GM21360 (cell line): ENCODE data around the gene TPCN2.

ENCODE experiments used
- ATAC-seq: cut with Tn5 transposase; IDR thresholded peaks from one replicate; pipeline ENCODE4 v1.9.1; 2021; ENCODE audit warnings: mild to moderate bottlenecking, moderate library complexity; ENCODE audit not compliant: unreplicated experiment

The TPCN2 gene

DNA sequence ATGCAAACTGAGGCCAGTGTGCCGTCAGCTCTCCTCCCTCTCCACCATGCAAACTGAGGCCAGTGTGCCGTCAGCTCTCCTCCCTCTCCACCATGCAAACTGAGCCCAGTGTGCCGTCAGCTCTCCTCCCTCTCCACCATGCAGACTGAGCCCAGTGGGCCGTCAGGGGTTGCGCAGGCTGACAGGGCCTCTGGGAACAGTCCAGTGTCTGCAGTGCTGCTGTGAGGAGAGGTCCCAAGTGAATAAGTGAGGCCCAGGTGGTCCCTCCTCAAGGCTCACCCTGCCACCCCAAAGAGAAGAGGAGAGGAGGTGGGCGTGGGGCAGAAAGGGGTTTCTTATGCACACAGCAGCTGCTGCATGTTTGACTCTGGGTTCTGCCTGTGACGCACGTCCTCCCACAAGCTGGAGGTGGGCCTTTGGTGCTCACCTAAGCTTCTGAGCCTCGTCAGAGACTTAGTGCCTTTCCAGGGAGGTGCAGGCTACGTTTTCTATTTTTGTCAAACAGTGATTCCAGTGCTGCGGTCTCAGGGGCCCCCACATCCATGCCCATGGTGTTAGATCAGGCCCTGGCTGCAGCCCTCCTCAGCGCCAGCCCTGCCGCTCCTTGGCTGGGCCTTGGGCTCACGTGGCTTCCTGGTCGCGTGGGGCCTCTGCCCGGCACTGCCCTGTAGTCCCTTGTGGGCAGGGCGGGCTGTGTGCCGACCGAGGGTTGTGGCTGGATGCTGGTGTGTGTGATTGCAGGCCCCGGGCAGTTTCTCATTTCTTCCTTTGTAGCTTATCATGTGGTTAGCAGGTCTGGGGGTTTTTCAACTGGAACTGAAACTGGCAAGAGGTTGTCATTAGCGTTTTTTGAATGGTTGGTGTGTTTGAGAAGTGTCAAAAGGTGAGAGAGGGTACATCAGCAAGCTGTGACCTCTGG is 7.1 kb downstream of the TPCN2 start:
- ATAC-seq: peak; percentile 72

DNA sequence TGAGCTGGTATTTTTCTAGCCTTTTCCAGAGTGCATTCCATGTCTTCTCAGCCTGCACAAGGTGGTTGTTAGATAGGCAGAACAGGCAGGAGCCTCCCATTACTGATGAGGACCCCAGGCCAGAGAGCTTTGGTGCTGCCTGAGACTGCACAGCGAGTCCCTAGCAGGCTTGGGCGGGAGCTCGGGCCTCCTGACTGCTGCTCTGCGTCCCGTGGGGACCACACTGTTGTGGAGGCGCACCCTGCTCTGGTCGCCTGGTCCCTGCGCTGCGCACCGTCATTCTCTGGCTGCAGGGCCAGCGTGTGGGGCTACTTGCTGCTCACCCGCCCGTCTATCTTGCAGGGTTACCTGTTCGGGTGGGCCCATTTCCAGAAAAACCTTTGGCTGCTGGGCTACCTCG is 8.5 kb downstream of the TPCN2 start:
- ATAC-seq: no peak

DNA sequence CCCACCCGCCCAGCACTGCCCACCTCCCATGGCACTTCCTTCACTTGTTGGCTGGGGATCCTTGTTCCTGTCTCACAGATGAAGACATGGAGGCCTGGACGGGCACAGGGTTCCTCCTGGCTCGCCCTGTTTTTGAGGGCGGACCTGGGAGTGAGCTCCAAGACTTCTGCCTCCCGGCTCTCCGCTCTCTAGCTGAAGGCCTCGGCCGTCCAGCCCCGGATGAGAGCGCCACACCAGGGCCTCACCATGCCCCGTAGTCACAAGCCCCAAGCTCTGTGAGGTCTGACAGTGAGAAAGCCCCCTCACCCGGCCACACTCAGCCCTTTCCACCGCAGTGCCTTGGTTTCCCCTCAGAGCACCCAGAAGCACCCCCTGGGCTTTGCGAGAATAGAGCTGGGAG is 9.1 kb downstream of the TPCN2 start:
- ATAC-seq: no peak

DNA sequence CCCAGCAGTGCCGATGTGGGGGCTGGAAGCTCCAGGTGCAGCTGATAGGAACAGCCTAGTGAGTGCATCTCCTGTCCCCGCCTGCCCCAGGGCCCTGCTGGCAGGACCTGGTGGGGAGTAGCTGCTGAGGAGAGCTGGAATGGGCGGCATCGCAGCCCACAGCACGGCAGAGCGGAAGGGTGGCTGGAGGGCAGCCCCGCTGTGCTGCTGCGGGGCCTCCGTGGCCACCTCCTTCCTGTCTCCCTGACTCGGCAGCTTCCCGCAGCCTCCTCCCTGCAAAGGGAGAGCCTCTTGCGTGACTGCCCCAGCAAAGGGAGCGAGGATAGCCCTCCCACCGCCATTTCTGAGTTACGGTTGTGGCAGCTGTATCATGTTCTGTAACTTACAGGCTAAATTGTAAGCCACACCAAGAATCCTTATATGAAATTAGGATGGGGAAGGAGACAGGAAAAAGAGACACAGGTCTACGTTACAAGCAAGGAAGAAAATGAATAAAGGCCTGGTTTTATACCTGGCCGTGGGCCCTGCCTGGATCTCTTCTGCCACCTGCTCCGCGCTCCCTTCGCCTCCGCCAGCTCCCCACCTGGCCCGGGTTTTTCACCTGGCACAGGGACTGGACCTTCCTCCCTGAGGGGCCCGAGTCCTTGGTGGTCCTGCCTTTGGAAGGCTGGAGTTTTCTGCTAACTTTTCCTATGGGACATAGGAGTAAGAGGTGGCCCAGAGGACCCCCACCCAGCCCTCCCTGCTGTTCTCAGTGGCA is 10.0 kb downstream of the TPCN2 start:
- no peak for ATAC-seq

DNA sequence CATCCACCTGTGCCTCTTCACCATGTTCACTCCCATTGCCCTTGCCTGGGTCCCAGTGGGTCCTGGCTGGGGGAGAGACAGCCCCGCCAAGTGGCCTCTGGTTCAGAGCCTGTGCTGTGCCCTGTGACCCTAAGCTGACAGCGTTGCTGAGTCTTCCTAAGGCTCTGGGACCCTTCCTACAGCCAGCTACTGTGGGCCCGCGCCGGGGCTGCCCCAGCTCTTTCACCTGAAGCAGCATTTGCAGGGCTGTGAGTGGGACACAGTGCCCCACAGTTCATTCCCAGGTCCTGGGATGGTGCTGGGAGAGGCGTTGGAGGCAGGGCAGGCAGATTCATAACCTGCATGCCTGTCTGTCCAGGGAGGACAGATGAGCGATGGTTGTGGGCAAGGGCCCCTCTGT is 10.7 kb downstream of the TPCN2 start:
- ATAC-seq: no peak

DNA sequence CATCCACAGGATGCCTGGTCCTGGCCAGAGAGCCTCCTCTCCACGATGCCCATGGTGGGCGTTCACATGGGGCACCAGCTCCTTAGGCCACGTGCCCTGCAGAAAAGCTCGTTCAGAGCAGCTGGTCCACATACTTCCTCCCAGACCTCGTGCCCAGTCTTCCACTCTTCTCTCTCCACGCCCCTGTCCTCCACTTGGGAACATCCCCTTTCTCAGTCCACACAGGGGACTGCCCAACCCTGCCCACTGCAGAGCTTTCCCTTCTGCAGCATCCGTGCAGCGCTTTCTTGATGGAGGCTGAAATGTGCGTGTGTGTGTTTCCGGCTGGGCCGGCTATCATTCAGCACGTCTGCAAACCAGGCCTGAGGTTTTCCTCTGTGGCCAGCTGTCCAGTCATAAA is 11.3 kb downstream of the TPCN2 start:
- no peak for ATAC-seq

DNA sequence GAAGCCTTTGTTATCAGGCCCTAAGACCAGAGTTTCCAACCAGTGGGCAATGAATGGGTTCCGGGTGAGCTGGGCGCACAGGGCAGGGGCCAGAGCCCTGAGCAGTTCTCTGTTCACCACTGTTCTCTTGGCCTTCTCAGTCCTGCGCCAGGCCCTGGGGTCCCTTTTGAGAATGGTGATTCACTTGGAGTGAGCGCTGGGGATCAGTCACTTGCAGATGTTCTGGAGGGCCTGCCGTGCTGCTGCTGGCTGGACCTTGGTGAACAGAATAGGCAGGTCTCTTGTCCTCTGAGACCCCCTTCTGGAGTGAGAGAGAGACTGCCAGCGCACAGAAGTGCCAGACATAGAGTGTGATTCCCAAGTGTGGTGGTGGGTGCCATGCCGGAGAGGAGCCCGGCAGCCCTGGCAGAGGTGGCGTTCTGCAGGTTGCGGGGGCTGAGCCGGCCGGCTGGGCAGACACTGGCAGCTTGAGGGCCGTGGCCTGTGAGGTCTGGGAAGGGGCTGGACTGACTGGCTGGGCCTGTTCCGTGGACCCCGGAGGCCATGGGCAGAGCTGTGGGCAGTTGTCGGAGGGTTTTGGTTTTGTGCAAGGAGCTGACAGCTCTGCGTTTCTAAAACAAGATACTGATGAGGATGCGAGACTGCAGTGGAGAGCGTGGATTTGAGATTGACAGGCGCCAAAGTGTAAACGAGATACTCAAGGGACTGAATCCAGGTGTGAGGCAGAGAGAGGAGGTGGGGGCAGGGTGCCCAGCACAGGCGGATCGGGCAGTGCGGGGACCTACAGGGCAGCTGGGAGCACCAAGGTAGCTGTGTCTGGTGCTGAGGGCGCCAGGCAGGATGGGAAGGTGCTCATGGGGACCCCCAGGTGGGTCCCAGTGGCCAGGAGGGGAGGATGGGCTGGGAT is 12.3 kb downstream of the TPCN2 start:
- no peak for ATAC-seq

DNA sequence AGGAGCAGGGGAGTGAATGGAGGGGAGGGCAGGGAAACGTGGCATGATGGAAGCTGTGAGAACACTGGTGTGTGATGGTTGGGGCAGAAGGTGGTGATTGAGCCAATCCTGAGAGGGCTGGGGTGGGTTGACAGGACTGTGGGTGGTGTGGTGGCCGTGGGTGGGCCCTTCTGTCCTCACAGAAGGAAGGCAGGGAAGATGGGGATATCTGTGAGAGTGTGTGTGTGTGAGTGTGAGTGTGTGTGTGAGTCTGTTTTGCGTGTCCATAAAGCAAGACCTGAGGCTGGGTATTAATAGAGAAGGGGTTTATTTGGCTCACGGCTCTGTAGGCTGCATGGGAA is 13.0 kb downstream of the TPCN2 start:
- no peak for ATAC-seq

DNA sequence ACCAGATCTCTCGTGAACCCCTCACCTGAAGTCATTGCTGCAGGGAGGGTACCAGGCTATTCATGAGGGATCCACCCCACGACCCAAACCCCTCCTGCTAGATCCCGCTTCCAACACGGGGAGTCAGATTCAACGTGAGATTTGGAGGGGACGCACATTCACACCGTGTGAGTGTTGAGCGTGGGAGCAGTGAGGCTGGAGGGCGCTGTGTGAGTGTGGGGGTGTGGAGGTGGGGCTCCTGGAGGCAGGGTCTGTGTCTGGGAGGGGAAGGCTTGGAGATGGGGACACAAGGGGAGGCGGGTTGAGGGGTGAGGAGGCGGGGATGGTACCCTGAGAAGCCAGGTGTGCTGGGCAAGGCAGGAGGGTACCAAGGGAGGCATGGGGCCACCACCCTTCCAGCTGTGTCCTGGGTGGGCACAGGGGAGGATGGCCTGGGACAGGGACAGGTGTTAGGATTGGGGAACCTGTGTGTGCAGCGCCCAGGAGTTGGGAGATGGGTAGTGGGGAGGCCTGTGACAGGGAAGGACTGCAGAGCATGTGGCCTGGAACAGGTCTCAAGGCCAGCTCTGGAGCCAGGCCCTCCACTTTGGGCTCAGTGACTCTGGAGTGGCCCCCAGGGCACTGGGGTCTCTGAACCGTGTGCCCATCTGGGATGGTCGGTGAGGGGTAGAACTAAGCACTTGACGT is 13.6 kb downstream of the TPCN2 start:
- no peak for ATAC-seq

DNA sequence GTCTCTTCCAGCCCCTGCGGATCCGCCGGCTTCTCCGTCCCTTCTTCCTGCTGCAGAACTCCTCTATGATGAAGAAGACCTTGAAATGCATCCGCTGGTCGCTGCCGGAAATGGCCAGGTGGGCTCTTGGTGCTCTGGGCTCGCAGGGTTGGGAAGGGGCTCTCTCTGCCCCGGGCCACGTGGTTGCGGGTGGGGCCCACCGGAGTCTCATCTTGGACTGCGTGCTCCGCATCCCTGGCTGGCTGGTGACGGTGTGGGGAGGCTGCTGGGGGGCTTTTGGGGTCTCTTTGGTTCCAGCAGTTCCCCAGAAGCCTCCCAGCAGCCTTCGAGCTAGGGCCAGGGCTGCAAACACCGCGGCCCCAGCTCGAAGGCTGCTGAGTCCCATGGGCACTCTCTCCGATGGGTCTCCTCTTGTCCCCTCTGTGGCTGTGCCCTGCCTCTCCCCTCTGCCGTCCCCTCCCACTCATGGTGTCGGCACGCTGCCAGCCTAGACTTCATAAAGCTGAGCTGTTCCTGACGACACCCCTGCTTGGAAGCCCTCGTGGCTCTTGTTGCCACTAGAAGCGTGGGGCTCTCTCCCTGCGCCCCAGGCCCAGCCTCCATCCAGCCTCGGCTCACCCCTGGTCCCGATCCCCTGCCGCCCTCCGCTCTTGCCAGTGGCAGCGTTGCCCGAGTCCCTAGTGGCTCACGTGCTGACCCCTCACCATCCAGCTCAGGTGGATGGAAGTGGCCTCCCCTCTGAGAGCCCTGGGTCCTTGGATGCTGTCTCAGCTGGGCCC is 14.3 kb downstream of the TPCN2 start:
- no peak for ATAC-seq

DNA sequence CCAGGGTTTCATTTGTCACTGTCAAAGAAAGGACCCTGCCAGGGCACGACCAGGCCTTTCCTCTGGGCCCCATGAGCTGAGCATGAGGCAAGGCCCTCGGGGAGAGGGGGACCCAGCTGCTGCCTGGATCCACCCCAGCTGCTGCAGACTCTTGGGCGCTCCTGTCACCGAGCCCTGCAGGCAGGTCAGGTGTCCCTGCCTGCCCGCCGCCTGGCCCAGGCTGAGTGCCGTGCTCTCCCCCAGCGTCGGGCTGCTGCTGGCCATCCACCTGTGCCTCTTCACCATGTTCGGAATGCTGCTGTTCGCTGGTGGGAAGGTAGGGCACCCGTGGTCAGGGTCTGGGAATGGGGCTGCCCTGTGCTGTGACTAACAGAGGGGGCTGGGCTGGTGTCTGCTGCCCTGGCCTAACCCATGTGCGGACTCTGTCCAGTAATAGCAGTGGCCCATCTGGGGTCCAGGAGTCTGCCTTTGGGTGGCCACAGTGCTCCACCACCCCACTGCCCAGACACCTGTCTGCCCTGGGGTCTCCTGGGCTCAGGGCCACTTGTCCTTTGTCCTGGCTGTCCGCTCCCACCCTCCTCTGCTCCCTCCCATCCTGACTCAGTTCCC is 15.0 kb downstream of the TPCN2 start:
- no peak for ATAC-seq

DNA sequence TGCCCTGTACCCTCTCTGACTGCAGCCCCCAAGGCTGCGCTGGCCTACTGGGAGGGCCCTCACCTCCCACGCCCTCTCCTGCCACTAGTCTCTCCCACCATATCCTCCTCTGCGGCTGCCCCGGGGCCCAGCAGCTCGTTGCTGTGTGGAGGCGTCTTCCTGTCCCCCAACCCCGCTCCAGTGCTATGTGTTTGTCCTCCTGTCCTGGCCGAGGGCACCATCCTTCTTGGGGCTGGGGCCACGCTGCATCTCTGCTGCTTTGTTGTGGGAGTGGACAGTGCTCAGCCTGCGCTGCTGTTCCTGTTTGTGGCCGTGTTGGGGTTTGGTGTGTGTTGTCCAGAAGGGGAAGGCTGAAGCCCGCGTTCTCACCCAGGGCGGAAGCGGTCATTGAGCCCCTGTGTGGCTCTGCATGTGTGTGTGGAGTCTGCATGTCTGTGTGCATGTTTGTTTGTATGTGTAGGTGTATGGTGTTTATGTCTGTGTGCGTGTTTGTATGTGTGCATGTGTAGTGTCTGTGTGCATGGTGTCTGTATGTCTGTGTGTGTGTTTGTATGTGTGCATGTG is 15.7 kb downstream of the TPCN2 start:
- ATAC-seq: no peak

DNA sequence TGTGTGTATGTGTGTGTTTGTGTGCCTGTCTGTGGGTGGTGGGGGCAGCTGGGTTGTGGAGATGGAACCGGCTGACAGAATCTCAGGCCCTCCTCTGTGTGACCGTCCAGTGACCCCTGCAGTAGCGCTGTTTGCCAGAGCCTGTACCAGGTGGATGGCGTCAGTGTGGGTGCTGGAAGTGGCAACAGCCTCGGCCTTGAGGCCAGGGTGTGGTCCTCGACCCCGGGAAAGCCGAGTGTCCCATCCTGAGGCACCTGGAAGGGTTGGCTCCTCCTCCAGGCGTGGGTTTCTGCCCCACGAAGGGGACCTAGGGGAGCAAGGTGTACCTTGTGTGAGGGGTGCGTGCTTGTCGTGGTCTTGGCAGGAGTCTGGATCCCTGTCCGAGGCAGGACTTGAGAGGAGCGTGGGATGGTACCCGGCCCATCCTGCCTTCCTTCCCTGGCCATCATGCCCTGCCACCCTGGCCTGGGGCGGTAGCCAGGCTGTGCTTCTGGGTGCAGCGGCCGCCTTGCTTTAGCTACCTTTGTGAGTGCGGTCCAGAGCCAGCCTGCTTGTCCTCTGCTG is 16.5 kb downstream of the TPCN2 start:
- no peak for ATAC-seq

DNA sequence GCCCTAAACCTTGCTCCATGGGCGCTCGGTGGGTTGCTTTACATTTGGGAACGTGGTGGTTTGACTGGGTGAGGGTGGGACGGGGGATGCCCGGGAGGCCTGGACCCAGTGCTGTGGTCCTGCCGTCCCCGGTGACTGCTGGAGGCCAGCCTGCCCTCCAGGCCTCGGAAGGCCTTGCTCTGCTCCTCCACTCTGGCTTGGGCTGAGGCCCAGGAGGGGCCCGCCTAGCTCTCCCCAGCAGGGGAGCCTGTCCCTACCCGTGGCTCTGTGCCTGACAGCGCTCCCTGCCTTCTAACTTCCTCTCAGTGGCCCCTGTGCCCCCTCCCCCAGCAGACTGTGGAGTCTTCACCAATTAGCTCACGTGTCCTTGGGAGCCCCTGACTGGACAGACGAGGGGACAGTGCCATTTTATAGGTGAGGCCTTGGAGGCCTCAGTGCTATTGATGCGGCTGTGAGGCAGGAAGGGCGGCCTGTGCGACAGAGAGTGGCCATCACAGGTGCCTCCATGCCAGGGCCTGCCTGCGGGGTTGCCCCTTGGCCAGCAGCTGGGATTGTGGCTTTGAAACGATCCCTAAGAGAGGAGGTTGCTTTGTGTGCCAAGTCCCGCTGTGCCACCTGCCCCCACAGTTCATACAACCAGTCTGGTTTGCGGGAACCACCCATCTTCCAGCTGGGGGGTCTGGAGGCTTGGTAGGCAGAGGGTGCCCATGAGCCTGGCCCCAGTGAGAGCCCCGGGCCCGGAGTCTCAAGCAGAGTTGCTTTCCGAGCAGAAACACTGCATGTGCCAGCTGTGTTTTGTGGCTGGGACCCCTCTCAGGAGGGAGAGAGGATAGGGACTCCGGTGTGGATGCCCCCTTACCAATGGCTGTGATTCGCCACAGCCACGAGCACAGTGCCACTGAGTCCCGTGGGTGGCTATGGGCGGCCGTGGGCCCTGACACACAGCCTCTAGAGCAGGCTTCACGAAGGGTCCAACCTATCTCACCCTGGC is 17.7 kb downstream of the TPCN2 start:
- no peak for ATAC-seq

DNA sequence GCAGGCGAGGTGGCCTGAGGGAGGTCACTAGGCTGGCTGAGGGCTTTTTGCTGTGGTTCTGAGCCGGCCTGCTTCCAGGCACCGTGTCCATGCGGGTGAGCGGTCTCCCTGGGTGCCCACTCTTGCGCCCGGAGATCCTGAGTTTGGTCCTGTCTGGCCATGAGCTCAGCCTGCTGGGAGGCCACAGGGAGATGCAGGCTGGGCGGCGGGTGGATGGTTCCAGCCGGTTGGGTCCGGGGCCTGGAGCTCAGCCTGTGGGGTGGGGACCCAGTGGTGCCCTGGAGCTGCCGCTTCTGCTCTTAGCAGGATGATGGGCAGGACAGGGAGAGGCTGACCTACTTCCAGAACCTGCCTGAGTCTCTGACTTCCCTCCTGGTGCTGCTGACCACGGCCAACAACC is 18.5 kb downstream of the TPCN2 start:
- no peak for ATAC-seq

DNA sequence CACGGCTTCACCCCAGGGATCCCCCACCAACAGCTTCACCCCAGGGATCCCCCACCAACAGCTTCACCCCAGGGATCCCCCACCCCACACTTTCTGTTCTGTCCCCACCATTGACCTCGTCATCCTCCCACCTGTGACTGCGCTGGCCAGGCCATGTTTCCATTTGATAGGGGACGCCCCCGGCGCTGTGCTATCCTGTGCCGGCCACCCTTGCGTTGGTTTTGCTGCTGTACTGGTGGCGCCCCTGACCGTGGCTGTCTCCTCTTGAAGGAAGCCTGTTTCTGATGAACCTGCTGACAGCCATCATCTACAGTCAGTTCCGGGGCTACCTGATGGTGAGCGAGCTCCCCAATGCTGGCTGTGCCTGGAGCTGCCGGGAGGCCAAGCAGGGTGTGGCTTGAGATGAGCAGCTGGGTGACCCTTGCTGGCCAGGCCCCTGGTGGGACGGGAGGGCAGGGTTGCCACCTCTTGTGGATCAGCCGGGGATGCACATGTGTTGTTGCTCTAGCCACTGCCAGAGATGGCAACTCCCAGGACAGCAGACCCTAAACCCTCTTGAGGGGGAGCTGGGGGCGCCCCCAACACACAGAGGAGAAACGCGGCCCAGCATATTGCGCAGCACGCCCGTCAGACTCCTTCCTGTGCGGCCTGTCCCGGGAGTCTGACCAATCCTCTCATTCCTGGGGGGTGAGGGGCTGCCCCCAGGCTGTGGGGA is 22.5 kb downstream of the TPCN2 start:
- ATAC-seq: no peak

DNA sequence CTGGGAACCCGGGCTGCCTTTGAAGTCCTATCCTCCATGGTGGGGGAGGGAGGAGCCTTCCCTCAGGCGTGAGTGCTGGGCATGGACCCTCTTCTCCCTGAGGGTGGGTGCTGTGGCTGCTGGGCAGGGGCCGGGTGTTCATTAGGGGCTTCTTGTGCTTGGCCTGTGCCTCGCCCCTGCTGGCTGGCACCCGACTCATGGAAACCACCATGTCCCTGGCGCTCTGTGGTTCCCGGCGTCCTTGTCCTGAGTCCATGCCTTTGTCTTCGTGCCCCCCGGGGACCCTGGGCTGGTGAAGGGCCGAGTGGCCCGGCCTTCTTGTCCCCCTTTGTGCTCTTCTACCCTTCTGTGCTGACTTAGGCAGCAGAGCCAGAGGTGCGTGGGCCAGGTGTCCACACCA is 23.2 kb downstream of the TPCN2 start:
- no peak for ATAC-seq
